ENCODE data around the gene RHOJ. TPM values are rescaled to one million over a fixed set of nuclear protein-coding genes. Genes with fewer than 3 reads are reported as not detected.

RHOJ gene
- total RNA-seq, 4 donors from 2014 or later: 0.64 to 9.5 (median 0.87) TPM

DNA sequence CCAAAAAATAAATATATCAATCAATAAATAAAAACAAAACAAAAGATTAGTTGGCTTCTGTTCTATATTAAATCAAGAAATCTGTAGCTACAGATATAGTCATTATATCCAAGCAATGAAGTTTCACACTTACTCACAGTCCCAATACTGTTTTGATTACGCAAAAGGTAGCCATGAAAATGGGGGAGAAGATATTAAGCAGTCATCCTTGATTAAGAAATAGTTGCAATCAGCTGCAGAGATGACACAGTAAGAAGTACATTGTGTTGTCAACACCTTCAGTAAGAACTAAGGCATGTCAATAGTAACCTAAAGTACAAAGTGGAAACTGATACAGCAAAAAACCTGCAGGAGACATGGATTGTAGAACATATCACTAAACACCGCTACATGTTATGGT lies 11.0 kb upstream of the RHOJ start:
- no peak for DNase-seq
- H3K36me3 ChIP-seq: no peaks in the 10 kb centered on the region
- H3K27ac ChIP-seq: no peak overlapping the region
- no peak overlapping the region for H3K4me3 ChIP-seq
- intact Hi-C loops (cut with DNase I): no loop called here
- no peaks in the 10 kb centered on the region for H3K4me1 ChIP-seq
- no peak for TF ChIP-seq POLR2A (IDR thresholded peaks at IDR 0.05)
- TF ChIP-seq, protein P1, sequence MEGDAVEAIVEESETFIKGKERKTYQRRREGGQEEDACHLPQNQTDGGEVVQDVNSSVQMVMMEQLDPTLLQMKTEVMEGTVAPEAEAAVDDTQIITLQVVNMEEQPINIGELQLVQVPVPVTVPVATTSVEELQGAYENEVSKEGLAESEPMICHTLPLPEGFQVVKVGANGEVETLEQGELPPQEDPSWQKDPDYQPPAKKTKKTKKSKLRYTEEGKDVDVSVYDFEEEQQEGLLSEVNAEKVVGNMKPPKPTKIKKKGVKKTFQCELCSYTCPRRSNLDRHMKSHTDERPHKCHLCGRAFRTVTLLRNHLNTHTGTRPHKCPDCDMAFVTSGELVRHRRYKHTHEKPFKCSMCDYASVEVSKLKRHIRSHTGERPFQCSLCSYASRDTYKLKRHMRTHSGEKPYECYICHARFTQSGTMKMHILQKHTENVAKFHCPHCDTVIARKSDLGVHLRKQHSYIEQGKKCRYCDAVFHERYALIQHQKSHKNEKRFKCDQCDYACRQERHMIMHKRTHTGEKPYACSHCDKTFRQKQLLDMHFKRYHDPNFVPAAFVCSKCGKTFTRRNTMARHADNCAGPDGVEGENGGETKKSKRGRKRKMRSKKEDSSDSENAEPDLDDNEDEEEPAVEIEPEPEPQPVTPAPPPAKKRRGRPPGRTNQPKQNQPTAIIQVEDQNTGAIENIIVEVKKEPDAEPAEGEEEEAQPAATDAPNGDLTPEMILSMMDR (IDR thresholded peaks at IDR 0.05): no peak
- no peaks in the 10 kb centered on the region for H3K9me3 ChIP-seq
- 93 to 94% methylated on average over 2 of the region's 2 CpGs for WGBS, 2 donors
- H3K27me3 ChIP-seq: no peaks in the 10 kb centered on the region

DNA sequence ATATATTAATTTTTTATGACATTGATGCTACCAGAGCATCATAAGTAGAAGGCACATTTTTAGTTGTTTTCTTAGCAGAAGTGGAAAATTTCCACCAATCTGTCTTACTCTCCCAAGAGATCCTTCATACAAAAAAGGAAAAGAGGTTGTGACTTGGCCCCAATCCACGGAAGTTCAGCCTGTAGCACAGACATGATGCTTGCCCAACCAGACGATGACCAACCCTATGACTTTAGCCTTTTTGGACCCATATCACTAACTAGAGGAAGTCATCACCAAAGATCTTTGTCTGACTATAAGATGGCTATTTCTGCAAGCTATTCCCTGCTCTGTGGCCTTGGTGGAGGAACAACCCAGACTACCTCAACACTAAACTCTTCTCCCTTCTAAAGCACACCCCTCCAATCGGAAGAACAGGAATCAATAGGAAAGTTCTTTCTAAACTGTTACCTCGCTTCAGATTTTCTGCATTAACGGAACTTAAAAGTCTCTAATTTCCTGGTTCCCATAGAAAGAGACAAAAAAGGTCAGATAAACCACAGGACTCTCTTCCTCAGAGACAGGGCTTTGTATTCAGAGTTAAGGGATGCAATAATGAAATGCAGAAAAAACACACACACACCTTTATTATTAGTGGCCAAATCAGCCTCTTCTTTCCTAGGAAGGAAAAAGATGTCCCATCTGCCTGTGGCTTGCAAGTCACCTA lies 4.1 kb upstream of the RHOJ start:
- intact Hi-C loops (cut with DNase I): no loop called here
- no peaks in the 10 kb centered on the region for H3K9me3 ChIP-seq
- 56 to 80% methylated on average over 5 of the region's 5 CpGs for WGBS, 2 donors
- TF ChIP-seq POLR2A (IDR thresholded peaks at IDR 0.05): no peak
- TF ChIP-seq, protein P1 (IDR thresholded peaks at IDR 0.05): no peak
- DNase-seq: no peak
- H3K4me3 ChIP-seq: no peak overlapping the region
- H3K36me3 ChIP-seq: no peaks in the 10 kb centered on the region
- H3K4me1 ChIP-seq: peaks cover 0 to 8% (median 0%) of the 10 kb centered on the region in 3 donors
- no peak overlapping the region for H3K27ac ChIP-seq
- no peaks in the 10 kb centered on the region for H3K27me3 ChIP-seq

DNA sequence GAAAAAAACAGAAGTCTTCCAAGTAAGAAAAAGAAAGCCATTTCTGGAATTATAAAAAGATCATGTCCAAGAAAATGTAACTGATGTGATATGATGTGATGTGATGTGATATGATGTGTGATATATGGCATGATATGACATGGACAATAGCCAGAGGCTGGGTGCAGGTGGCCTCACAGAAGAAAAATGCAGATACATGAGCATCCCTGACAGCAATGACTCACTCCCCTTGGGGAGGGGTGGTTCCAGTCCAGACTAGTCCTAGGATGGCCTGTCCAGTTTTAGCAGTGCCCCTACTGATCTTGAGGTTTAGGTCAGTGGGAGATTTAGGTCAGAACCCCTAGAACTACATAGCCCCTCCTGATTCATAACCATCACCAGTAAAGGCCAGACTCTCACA lies 3.5 kb upstream of the RHOJ start:
- TF ChIP-seq POLR2A (IDR thresholded peaks at IDR 0.05): no peak
- TF ChIP-seq, protein P1 (IDR thresholded peaks at IDR 0.05): no peak
- Histone ChIP-seq H3K27me3 (no peaks in the 10 kb centered on the region), H3K27ac (no peak overlapping the region), H3K36me3 (no peaks in the 10 kb centered on the region), H3K4me1 (peaks cover 0 to 8% (median 0%) of the 10 kb centered on the region in 3 donors), H3K9me3 (no peaks in the 10 kb centered on the region), H3K4me3 (no peak overlapping the region)
- intact Hi-C loops (cut with DNase I): no loop called here
- no peak for DNase-seq

DNA sequence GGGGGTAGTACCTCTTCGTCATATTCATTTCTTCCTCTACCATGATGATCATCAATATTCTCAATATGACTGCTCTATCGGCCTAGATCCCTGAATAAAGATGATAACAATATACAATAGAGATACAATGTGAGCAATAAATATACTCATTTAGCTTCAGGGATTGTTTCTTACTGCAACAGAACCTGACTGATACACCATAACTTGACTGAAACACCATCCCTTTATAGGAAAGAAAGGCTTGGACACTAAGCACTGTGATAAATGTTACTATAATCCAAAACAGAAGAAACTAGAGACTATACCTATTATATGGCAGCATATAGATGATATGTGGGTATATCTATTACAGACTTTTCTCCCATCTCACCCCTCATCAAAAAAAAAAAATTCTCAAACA lies 1.2 kb upstream of the RHOJ start:
- intact Hi-C loops (cut with DNase I): no loop called here
- no peak for DNase-seq
- H3K4me1 ChIP-seq: peaks cover 0 to 19% (median 0%) of the 10 kb centered on the region in 3 donors
- H3K27ac ChIP-seq: peak overlapping the region in 2 of 4 donors; percentile 86 to 91
- H3K36me3 ChIP-seq: no peaks in the 10 kb centered on the region
- no peaks in the 10 kb centered on the region for H3K9me3 ChIP-seq
- H3K4me3 ChIP-seq: no peak overlapping the region
- no peak for TF ChIP-seq POLR2A (IDR thresholded peaks at IDR 0.05)
- TF ChIP-seq, protein P1 (IDR thresholded peaks at IDR 0.05): no peak
- 84 to 92% methylated on average over 2 of the region's 2 CpGs for WGBS, 2 donors
- no peaks in the 10 kb centered on the region for H3K27me3 ChIP-seq

DNA sequence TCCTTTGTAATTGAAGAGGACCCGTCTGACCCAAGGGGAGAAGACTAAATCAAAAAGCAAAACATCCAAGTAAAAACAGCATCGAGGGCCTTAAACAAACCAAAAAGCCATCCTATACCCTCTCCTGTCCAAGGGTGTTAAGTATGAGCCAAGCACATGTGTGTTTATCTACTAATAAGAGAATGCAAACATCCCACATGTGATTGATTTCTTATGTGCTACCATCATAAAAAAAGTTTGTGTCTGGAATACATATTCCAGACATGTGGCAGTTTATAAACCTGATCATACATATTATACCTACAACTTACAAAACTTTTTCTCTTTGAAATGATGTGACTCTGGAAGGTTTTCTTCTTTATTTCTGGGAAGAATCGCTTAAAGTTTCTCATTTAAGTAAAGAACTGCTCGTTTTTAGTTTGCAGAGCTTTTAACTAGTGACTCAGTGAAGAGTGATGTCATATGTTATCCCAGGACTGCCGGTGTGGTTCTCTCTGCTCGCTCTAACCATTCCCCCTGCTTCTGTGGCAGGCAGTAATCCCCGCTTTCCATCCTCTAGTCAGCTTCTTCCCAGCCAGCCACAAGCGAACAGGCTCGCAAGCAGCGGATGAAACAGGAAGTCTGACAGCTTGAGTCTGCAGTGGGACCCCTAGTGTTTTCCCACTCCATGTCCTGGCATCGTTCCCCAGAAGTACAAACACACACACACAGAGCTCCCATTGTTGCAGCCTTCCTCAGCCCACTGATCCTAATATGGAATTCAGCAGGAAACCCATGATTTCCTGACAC lies 431 bp upstream of the RHOJ start:
- Histone ChIP-seq H3K36me3 (no peaks in the 10 kb centered on the region), H3K4me1 (peaks cover 0 to 19% (median 0%) of the 10 kb centered on the region in 3 donors), H3K27ac (peak overlapping the region; percentile 74 to 94 (median 88)), H3K9me3 (no peaks in the 10 kb centered on the region), H3K27me3 (no peaks in the 10 kb centered on the region), H3K4me3 (peak overlapping the region; percentile 21 to 66 (median 50))
- TF ChIP-seq, protein P1 (IDR thresholded peaks at IDR 0.05): peak in 1 of 6 experiments; percentile 13
- no peak for TF ChIP-seq POLR2A (IDR thresholded peaks at IDR 0.05)
- intact Hi-C loops (cut with DNase I): no loop called here
- WGBS, 2 donors: 10 to 14% methylated on average over 11 of the region's 11 CpGs
- DNase-seq: peak; percentile 7

Measured in esophagus squamous epithelium (tissue), 5 donors.